Activated naive CD8-positive, alpha-beta T cell treated with anti-CD3 and anti-CD28 coated beads, Interleukin-2, amount 10 ng/mL, durations not matched to agents 7 days and 5 days (primary cell): ENCODE data around the gene PDLIM5. TPM values are rescaled to one million over a fixed set of nuclear protein-coding genes. Genes with fewer than 3 reads are reported as not detected.
"Not testable (repeated sequence)": the region's sequence is repeated elsewhere in the genome, so short reads cannot be mapped to it uniquely, and the experiment has no call there.

Source experiments
- ATAC-seq: fragments of 150-1000 bp; cut with Tn5 transposase; one replicate; pipeline ENCODE4 v1.10.0; 2021; ENCODE audit warnings: low read depth, moderate library complexity
- POLR2A ChIA-PET: fragments of 350-600 bp; sonication (Branson Sonifier 250); formaldehyde crosslinking; loops from one replicate; lab custom pipeline; 2021; ENCODE audit warnings: antibody characterized with exemption; lab: Charles Lee
- DNase-seq: peaks from one replicate; pipeline ENCODE4 v3.0.0; 2021
- H3K27ac Mint-ChIP-seq: one replicate; pipeline ENCODE4 v1.8.0; 2022; ENCODE audit warnings: mild to moderate bottlenecking, mixed read lengths
- H3K27me3 Mint-ChIP-seq: one replicate; pipeline ENCODE4 v1.8.0; 2022; ENCODE audit warnings: mild to moderate bottlenecking, moderate library complexity, mixed read lengths
- H3K36me3 Mint-ChIP-seq: one replicate; pipeline ENCODE4 v1.8.0; 2021; ENCODE audit warnings: mild to moderate bottlenecking, mixed read lengths
- H3K4me1 Mint-ChIP-seq: one replicate; pipeline ENCODE4 v1.8.0; 2021; ENCODE audit warnings: mixed read lengths
- H3K4me3 Mint-ChIP-seq: one replicate; pipeline ENCODE4 v1.8.0; 2022; ENCODE audit warnings: mild to moderate bottlenecking, moderate library complexity, mixed read lengths
- H3K9me3 Mint-ChIP-seq: one replicate; pipeline ENCODE4 v1.8.0; 2021; ENCODE audit warnings: mixed read lengths
- total RNA-seq, 2 experiments: library from RNA; stranded (reverse); gene quantifications; one replicate each; pipeline ENCODE4 v1.2.3, GENCODE V29; 2021

Gene PDLIM5
- total RNA-seq, 2 experiments from 2014 or later = 25.6 to 31.6 TPM

DNA sequence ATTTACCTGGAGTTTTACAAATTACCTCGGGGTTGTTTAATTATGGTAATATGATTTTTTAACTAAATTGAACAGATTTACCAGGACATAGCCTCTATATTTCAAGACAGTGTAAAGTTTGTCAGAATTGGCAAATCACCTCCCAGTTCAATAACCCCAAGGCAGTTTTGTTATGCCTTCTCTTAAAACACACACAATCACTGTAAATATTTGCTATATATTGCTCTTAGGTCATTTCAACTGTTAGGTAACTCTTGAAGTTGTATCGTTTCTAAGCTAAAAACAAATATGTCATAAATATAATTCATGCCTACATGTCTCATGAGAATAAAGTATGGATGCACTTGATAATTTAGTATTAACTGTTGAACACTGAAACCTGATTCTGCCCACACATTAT is 24.1 kb downstream of the PDLIM5 start:
- POLR2A ChIA-PET = no interaction called here
- no peaks in the 10 kb centered on the region for H3K27me3 Mint-ChIP-seq
- H3K4me1 Mint-ChIP-seq = no peaks in the 10 kb centered on the region
- ATAC-seq = no peak
- H3K27ac Mint-ChIP-seq = no peak overlapping the region
- H3K36me3 Mint-ChIP-seq = peaks cover 2% of the 10 kb centered on the region
- H3K4me3 Mint-ChIP-seq = no peak overlapping the region
- DNase-seq = no peak
- H3K9me3 Mint-ChIP-seq = no peaks in the 10 kb centered on the region

- Mint-ChIP-seq H3K27ac (no peak overlapping the region), H3K4me1 (no peaks in the 10 kb centered on the region), H3K4me3 (no peak overlapping the region), H3K9me3 (no peaks in the 10 kb centered on the region), H3K27me3 (no peaks in the 10 kb centered on the region), H3K36me3 (peaks cover 2% of the 10 kb centered on the region)
- POLR2A ChIA-PET = no interaction called here
- DNase-seq = no peak
- no peak for ATAC-seq
Measured at GRCh38 chr4:94477227-94477626, 25.5 kb downstream of the PDLIM5 start.

DNA sequence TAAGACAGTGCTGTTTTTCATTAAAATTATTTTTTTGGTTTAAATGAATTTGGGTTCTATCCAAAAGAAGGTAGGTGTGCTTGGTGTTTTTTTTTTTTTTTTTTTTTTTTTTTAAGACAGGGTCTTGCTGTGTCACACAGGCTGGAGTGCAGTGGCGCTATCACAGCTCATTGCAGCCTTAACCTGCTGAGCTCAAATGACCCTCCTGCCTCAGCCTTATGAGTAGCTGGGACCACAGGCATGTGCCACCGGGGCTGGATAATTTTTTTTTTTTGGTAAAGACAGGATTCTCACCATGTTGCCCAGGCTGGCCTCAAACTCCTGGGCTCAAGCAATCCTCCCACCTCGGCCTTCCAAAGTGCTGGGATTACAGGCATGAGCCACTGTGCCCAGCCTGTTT is 27.1 kb downstream of the PDLIM5 start:
- POLR2A ChIA-PET, H3K4me1 Mint-ChIP-seq, H3K36me3 Mint-ChIP-seq, H3K27me3 Mint-ChIP-seq, H3K27ac Mint-ChIP-seq, H3K9me3 Mint-ChIP-seq, DNase-seq, H3K4me3 Mint-ChIP-seq, ATAC-seq: not testable (repeated sequence)

DNA sequence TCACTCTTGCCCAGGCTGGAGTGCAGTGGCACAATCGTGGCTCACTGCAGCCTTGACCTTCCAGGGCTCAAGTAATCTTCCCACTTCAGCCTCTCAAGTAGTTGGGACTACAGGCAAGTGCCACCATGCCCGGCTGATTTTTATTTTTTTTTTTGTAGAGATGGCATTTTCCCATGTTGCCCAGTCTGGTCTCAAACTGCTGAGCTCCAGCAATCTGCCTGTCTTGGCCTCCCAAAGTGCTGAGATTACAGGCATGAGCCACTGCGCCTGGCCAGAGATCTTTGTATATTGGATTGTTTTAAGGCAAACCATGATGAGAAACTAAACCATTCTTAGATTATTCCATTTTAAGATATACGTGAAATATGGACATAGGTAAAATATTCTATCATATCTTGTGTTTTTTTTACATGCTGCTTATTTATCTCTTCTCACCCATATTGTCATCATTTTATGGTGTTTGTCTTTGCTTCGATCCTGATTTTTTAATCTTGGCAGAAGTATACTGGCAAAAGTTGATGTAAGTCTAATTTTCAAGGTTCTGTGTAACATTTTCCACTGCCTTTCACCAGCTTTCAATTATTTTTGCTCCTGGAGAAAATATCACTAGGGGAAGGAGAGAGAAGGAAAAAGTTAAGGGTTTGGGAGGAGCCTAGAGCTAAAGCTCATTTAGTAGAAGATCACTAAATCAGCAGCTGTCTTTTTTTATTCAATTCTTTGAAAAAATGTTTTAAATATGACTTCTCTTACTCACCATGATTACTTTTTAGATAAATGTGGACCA is 27.8 kb downstream of the PDLIM5 start:
- Mint-ChIP-seq H3K4me3 (no peak overlapping the region), H3K9me3 (no peaks in the 10 kb centered on the region), H3K4me1 (no peaks in the 10 kb centered on the region), H3K36me3 (peaks cover 2% of the 10 kb centered on the region), H3K27ac (no peak overlapping the region), H3K27me3 (no peaks in the 10 kb centered on the region)
- ATAC-seq = no peak
- POLR2A ChIA-PET = no interaction called here
- DNase-seq = no peak

GRCh38 chr4:94480362-94480951 is 28.7 kb downstream of the PDLIM5 start:
- Mint-ChIP-seq H3K27ac (no peak overlapping the region), H3K4me1 (peaks cover 1% of the 10 kb centered on the region), H3K27me3 (no peaks in the 10 kb centered on the region), H3K9me3 (no peaks in the 10 kb centered on the region), H3K4me3 (no peak overlapping the region), H3K36me3 (peaks cover 2% of the 10 kb centered on the region)
- POLR2A ChIA-PET = no interaction called here
- no peak for DNase-seq
- ATAC-seq = no peak

- H3K27me3 Mint-ChIP-seq = no peaks in the 10 kb centered on the region
- no peaks in the 10 kb centered on the region for H3K9me3 Mint-ChIP-seq
- no peaks in the 10 kb centered on the region for H3K36me3 Mint-ChIP-seq
- ATAC-seq (no peak), DNase-seq (no peak)
- peaks cover 1% of the 10 kb centered on the region for H3K4me1 Mint-ChIP-seq
- no peak overlapping the region for H3K4me3 Mint-ChIP-seq
- H3K27ac Mint-ChIP-seq = no peak overlapping the region
- POLR2A ChIA-PET = no interaction called here
Measured at GRCh38 chr4:94483895-94484294, 32.2 kb downstream of the PDLIM5 start.

DNA sequence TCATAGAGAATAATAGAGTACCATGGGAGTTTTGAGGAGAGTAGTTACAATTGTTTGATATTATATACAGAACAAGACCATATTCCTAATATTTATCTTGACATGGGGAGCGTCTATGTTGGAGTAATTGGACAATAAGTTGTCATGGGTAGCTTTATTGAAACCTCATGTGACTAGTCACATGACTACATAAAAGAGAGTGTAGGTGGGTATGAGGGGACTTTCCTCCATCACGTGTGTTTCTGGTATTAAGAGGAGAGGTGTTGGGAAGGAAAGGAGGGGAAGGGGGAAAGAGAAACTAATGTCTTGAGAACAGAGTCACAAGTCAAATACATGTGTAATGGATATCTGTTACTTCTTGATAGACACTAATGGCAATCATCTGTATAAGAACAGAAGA is 33.1 kb downstream of the PDLIM5 start:
- no peak overlapping the region for H3K4me3 Mint-ChIP-seq
- POLR2A ChIA-PET = no interaction called here
- H3K9me3 Mint-ChIP-seq = no peaks in the 10 kb centered on the region
- no peaks in the 10 kb centered on the region for H3K36me3 Mint-ChIP-seq
- no peak overlapping the region for H3K27ac Mint-ChIP-seq
- H3K4me1 Mint-ChIP-seq = peaks cover 1% of the 10 kb centered on the region
- no peaks in the 10 kb centered on the region for H3K27me3 Mint-ChIP-seq
- ATAC-seq (no peak), DNase-seq (no peak)

DNA sequence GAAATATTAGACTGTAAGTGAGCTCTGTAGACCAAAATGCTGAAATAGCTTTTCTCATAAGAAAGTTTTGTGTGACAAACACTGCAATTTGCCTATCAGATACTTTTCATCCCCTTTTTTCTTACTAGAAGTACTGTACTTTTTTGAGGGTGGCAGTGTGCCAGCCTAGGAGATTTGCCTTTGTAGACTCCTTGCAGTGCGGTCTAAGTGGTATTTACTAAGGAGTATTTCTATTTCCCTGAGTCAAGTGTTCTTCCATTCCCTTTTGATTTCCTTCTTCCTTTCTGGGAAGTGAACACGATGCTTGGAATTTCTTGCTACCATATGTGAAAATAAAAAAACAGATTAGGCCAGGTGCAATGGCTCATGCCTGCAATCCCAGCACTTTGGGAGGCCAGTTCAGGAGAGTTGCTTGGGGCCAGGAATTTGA is 34.6 kb downstream of the PDLIM5 start:
- Mint-ChIP-seq H3K4me1 (peaks cover 1% of the 10 kb centered on the region), H3K4me3 (no peak overlapping the region), H3K9me3 (no peaks in the 10 kb centered on the region), H3K27ac (no peak overlapping the region), H3K36me3 (no peaks in the 10 kb centered on the region), H3K27me3 (no peaks in the 10 kb centered on the region)
- no peak for DNase-seq
- ATAC-seq = no peak
- POLR2A ChIA-PET = no interaction called here

GRCh38 chr4:94488670-94489069 is 36.9 kb downstream of the PDLIM5 start:
- POLR2A ChIA-PET = no interaction called here
- ATAC-seq = no peak
- Mint-ChIP-seq H3K4me1 (peaks cover 1% of the 10 kb centered on the region), H3K4me3 (no peak overlapping the region), H3K27me3 (no peaks in the 10 kb centered on the region), H3K9me3 (no peaks in the 10 kb centered on the region), H3K36me3 (no peaks in the 10 kb centered on the region), H3K27ac (no peak overlapping the region)
- DNase-seq = no peak

- H3K27ac Mint-ChIP-seq = no peak overlapping the region
- POLR2A ChIA-PET = no interaction called here
- DNase-seq (no peak), ATAC-seq (no peak)
- no peak overlapping the region for H3K4me3 Mint-ChIP-seq
- H3K4me1 Mint-ChIP-seq = peaks cover 1% of the 10 kb centered on the region
- H3K27me3 Mint-ChIP-seq = no peaks in the 10 kb centered on the region
- H3K9me3 Mint-ChIP-seq = no peaks in the 10 kb centered on the region
- no peaks in the 10 kb centered on the region for H3K36me3 Mint-ChIP-seq
Measured at GRCh38 chr4:94489098-94489497, 37.4 kb downstream of the PDLIM5 start.

- Mint-ChIP-seq H3K27me3 (no peaks in the 10 kb centered on the region), H3K27ac (no peak overlapping the region), H3K36me3 (no peaks in the 10 kb centered on the region), H3K4me1 (no peaks in the 10 kb centered on the region), H3K4me3 (no peak overlapping the region), H3K9me3 (no peaks in the 10 kb centered on the region)
- no peak for DNase-seq
- no peak for ATAC-seq
- POLR2A ChIA-PET = no interaction called here
Measured at GRCh38 chr4:94490437-94490836, 38.7 kb downstream of the PDLIM5 start.

- no peaks in the 10 kb centered on the region for H3K36me3 Mint-ChIP-seq
- no peaks in the 10 kb centered on the region for H3K9me3 Mint-ChIP-seq
- no peaks in the 10 kb centered on the region for H3K27me3 Mint-ChIP-seq
- ATAC-seq (no peak), DNase-seq (no peak)
- H3K27ac Mint-ChIP-seq = no peak overlapping the region
- POLR2A ChIA-PET = no interaction called here
- H3K4me1 Mint-ChIP-seq = no peaks in the 10 kb centered on the region
- no peak overlapping the region for H3K4me3 Mint-ChIP-seq
Measured at GRCh38 chr4:94491322-94491721, 39.6 kb downstream of the PDLIM5 start.

DNA sequence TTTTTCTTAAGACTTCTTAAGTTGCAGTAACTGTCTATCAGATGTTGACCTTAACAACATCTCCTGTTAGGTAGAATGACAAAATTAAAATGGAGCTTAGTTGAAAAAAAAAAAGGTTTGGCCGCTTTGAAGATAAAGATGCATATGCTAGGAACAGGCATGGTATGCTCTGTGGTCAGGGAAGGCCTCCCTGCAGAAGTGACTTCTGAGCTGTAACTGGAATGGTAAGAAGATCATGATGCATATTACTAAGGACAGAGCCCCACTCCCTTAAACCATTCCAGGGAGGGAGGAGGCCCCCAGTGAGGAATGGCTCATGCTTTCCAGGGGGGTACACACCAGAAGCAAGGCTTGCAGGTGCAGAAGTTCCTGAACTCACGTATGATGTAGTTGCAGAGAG is 43.7 kb downstream of the PDLIM5 start:
- Mint-ChIP-seq H3K4me1 (no peaks in the 10 kb centered on the region), H3K36me3 (peaks cover 2% of the 10 kb centered on the region), H3K27me3 (no peaks in the 10 kb centered on the region), H3K27ac (no peak overlapping the region), H3K9me3 (peaks cover 2% of the 10 kb centered on the region), H3K4me3 (no peak overlapping the region)
- POLR2A ChIA-PET = no interaction called here
- DNase-seq (no peak), ATAC-seq (no peak)

DNA sequence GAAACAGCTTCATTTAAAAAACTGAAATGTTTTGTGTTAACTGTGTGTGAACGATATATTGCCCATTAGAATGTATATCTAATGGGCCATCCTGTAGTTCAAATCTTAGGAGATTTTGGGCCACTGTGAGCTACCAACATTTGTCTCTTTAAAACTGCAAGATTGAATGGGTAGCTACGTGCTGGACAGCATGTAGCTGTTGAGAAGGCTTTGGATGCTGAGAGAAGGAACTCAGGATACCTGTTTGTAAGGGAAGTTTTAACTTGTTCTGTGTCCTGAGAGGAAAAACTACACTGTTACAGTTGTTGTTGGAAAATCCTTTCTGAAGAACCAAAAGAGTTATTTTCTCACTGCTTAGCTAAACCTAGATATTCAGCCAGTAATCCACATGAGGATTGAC is 45.9 kb downstream of the PDLIM5 start:
- peaks cover 2% of the 10 kb centered on the region for H3K9me3 Mint-ChIP-seq
- no peaks in the 10 kb centered on the region for H3K27me3 Mint-ChIP-seq
- POLR2A ChIA-PET = no interaction called here

More for the DNA sequence above, 45.9 kb downstream of the PDLIM5 start:
- no peak for ATAC-seq
- DNase-seq = no peak
- Mint-ChIP-seq H3K27ac (no peak overlapping the region), H3K4me1 (no peaks in the 10 kb centered on the region), H3K36me3 (peaks cover 3% of the 10 kb centered on the region), H3K4me3 (no peak overlapping the region)
